ENCODE data around the gene ZNF350. TPM values are rescaled to one million over a fixed set of nuclear protein-coding genes. Genes with fewer than 3 reads are reported as not detected.
"Not testable (repeated sequence)": the region's sequence is repeated elsewhere in the genome, so short reads cannot be mapped to it uniquely, and the experiment has no call there.

Gene ZNF350
- total and polyA plus RNA-seq, 10 donors, result 7.9 to 26.0 (median 19.2) TPM

GRCh38 chr19:51959791-51960190, 26.8 kb downstream of the ZNF350 start:
- H3K27me3 ChIP-seq (replicated peaks in 1 of 7), result no peaks in the 10 kb centered on the region
- WGBS, 5 donors, result 90 to 96% (median 91%) methylated on average over 4 of the region's 4 CpGs
- DNase-seq, result no peak
- no peak overlapping the region for H3K4me3 ChIP-seq
- no peak overlapping the region for H3K27ac ChIP-seq
- H3K4me1 ChIP-seq, result no peaks in the 10 kb centered on the region
- H3K36me3 ChIP-seq, result peaks cover 6 to 30% (median 19%) of the 10 kb centered on the region in 6 donors
- peaks cover 20 to 100% (median 100%) of the 10 kb centered on the region in 8 donors for H3K9me3 ChIP-seq
- intact Hi-C loops (cut with DNase I; ENCODE audit: low total_unique reads), result no loop called here
- TF ChIP-seq CTCF (IDR thresholded peaks at IDR 0.05 in 8 of 11, conservative IDR thresholded peaks at IDR 0.05 in 3 of 11) (no peak), POLR2A (IDR thresholded peaks at IDR 0.05) (no peak), POLR2AphosphoS5 (IDR thresholded peaks at IDR 0.05) (no peak)

- H3K9me3 ChIP-seq, result peaks cover 3 to 97% (median 95%) of the 10 kb centered on the region in 8 donors
These were observed 28.8 kb downstream of the ZNF350 start for GRCh38 chr19:51957846-51958245.

GRCh38 chr19:51948975-51949374, 37.7 kb downstream of the ZNF350 start:
- H3K4me1 ChIP-seq, result no peaks in the 10 kb centered on the region
- DNase-seq, result no peak
- WGBS, 5 donors, result 17 to 35% (median 21%) methylated on average over 25 of the region's 25 CpGs
- peak overlapping the region in 1 of 8 donors; percentile 16 for H3K27ac ChIP-seq
- H3K36me3 ChIP-seq, result peaks cover 8 to 21% (median 17%) of the 10 kb centered on the region in 6 donors
- intact Hi-C loops (cut with DNase I; ENCODE audit: low total_unique reads), result no loop called here
- H3K4me3 ChIP-seq, result peak overlapping the region in 6 of 8 donors; percentile 1 to 42 (median 18)
- peaks cover 35 to 97% (median 94%) of the 10 kb centered on the region in 8 donors for H3K9me3 ChIP-seq
- H3K27me3 ChIP-seq (replicated peaks in 1 of 7), result no peaks in the 10 kb centered on the region
- no peak for TF ChIP-seq POLR2A (IDR thresholded peaks at IDR 0.05)
- peak in 2 of 3 donors; percentile 35 to 42 for TF ChIP-seq POLR2AphosphoS5 (IDR thresholded peaks at IDR 0.05)

More at GRCh38 chr19:51957846-51958245, 28.8 kb downstream of the ZNF350 start:
- DNase-seq; intact Hi-C loops (cut with DNase I; ENCODE audit: low total_unique reads); H3K4me3 ChIP-seq; H3K4me1 ChIP-seq; H3K27me3 ChIP-seq (replicated peaks in 1 of 7); H3K27ac ChIP-seq: not testable (repeated sequence)
- 79 to 93% (median 89%) methylated on average over 4 of the region's 4 CpGs for WGBS, 5 donors
- peaks cover 0 to 11% (median 4%) of the 10 kb centered on the region in 6 donors for H3K36me3 ChIP-seq

DNA sequence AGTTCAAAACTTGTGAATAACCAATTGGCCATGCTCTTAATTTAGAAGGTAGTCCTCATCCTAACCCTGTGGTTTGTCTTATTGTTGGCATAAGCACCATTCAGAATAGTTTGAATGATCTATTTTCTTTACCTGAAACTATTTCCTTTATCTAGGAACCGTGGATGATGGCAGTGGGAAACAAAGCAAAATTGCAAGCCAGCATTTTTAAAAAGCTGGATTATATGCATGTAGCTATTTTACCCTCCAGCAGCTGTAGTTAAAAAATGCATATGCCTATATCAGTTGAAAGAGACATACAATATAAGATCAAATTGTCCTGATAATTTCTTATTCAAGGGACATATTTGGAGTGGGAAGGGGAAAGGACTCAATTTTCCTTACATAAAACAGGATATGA, 40.0 kb downstream of the ZNF350 start:
- no peak overlapping the region for H3K27ac ChIP-seq
- intact Hi-C loops (cut with DNase I; ENCODE audit: low total_unique reads), result no loop called here
- 87 to 97% (median 91%) methylated on average over 1 of the region's 1 CpG for WGBS, 5 donors
- no peak overlapping the region for H3K4me3 ChIP-seq
- H3K4me1 ChIP-seq, result no peaks in the 10 kb centered on the region
- peaks cover 32 to 44% (median 41%) of the 10 kb centered on the region in 6 donors for H3K36me3 ChIP-seq
- DNase-seq, result no peak
- TF ChIP-seq POLR2A (IDR thresholded peaks at IDR 0.05) (no peak), POLR2AphosphoS5 (IDR thresholded peaks at IDR 0.05) (no peak), CTCF (IDR thresholded peaks at IDR 0.05 in 8 of 11, conservative IDR thresholded peaks at IDR 0.05 in 3 of 11) (no peak)
- H3K27me3 ChIP-seq (replicated peaks in 1 of 7), result no peaks in the 10 kb centered on the region
- H3K9me3 ChIP-seq, result peaks cover 47 to 100% (median 100%) of the 10 kb centered on the region in 8 donors

DNA sequence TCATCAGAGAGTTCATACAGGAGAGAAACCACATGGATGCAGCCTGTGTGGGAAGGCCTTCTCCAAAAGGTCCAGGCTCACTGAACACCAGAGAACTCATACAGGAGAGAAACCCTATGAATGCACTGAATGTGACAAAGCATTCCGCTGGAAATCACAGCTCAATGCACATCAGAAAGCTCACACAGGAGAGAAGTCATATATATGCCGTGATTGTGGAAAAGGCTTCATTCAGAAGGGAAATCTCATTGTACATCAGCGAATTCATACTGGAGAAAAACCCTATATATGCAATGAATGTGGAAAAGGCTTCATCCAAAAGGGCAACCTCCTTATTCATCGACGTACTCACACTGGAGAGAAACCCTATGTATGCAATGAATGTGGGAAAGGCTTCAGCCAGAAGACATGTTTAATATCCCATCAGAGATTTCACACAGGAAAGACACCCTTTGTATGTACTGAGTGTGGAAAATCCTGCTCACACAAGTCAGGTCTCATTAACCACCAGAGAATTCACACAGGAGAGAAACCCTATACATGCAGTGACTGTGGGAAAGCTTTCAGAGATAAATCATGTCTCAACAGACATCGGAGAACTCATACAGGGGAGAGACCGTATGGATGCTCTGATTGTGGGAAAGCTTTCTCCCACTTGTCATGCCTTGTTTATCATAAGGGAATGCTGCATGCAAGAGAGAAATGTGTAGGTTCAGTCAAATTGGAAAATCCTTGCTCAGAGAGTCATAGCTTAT, 41.7 kb downstream of the ZNF350 start:
- Histone ChIP-seq H3K4me3 (peak overlapping the region in 1 of 8 donors; percentile 31), H3K9me3 (peaks cover 51 to 100% (median 100%) of the 10 kb centered on the region in 8 donors), H3K4me1 (no peaks in the 10 kb centered on the region), H3K27ac (no peak overlapping the region), H3K36me3 (peaks cover 47 to 61% (median 57%) of the 10 kb centered on the region in 6 donors), H3K27me3 (replicated peaks in 1 of 7) (no peaks in the 10 kb centered on the region)
- no peak for TF ChIP-seq POLR2AphosphoS5 (IDR thresholded peaks at IDR 0.05)
- no peak for TF ChIP-seq POLR2A (IDR thresholded peaks at IDR 0.05)
- TF ChIP-seq CTCF (IDR thresholded peaks at IDR 0.05 in 8 of 11, conservative IDR thresholded peaks at IDR 0.05 in 3 of 11), result no peak
- WGBS, 5 donors, result 89 to 97% (median 94%) methylated on average over 7 of the region's 7 CpGs
- intact Hi-C loops (cut with DNase I; ENCODE audit: low total_unique reads), result no loop called here
- DNase-seq, result no peak
